Ascending aorta (tissue), 2 donors: ENCODE measurements around the gene FRMD4A. TPM values are rescaled to one million over a fixed set of nuclear protein-coding genes. Genes with fewer than 3 reads are reported as not detected.

ENCODE experiments used
- DNase-seq, 2 donors: peaks; one replicate each; pipeline ENCODE4 v3.0.0-alpha.2; 2019; ENCODE audit warnings: low spot score in 2 of 2
- H3K27ac ChIP-seq, 2 donors: fragments of 200-600 bp; sonication (generic); one replicate each; pipeline ENCODE4 v1.5.1; 2016 to 2017; ENCODE audit warnings: mild to moderate bottlenecking in 1 of 2
- H3K27me3 ChIP-seq: fragments of 200-600 bp; sonication (generic); one replicate; pipeline ENCODE4 v1.5.1; 2017
- H3K36me3 ChIP-seq, 2 donors: fragments of 200-600 bp; sonication (generic); one replicate each; pipeline ENCODE4 v1.5.1; 2016
- H3K4me1 ChIP-seq, 2 donors: fragments of 200-600 bp; sonication (generic); one replicate each; pipeline ENCODE4 v1.5.1; 2016 to 2017; ENCODE audit warnings: mild to moderate bottlenecking in 1 of 2
- H3K4me3 ChIP-seq, 2 donors: fragments of 200-600 bp; sonication (generic); one replicate each; pipeline ENCODE4 v1.5.1; 2016 to 2017; ENCODE audit warnings: mild to moderate bottlenecking in 1 of 2
- H3K9me3 ChIP-seq, 2 donors: fragments of 200-600 bp; sonication (generic); one replicate each; pipeline ENCODE4 v1.5.1; 2016
- intact Hi-C: fragments of 100-400 bp; cut with DNase I; formaldehyde crosslinking; loops from one replicate; pipeline ENCODE4 v1.15.1; 2023
- total RNA-seq: library from RNA; depleted of rRNA; stranded (reverse); fragments of >200 nt; gene quantifications from one replicate; pipeline ENCODE4 v1.1.0, GENCODE V29; 2016
- TF ChIP-seq, protein P1 (sequence below), 3 experiments: fragments of 200-600 bp in 2 of 3; fragments of 450-650 bp in 1 of 3; sonication (generic) in 2 of 3; IDR thresholded peaks; one replicate each; pipeline ENCODE4 v1.5.1; 2016 to 2019; ENCODE audit warnings: antibody characterized with exemption in 3 of 3, mild to moderate bottlenecking in 1 of 3, moderate library complexity in 1 of 3

The FRMD4A gene
- total RNA-seq, 1 donor from 2014 or later: 108 TPM

DNA sequence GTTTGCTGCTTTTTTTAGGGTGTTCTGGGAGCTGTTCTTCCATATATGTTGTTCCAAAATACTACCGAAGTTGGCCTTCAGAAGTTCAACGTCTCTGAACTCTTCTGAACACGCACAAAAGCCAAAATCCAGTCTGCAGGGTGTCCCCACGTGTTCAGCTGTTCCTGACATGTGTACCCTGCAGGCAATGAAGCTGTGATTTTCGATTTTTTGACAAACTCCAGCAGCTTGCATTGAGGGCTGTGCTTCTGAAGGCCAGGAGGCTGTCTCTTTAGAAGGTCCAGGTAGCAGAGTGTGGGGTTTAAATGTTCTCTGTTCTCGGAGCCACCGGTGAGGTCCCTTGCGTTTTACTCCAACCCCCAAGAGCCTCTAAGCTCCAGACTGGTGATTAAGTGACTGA, 598.9 kb downstream of the FRMD4A start:
- intact Hi-C loops: no loop called here

DNA sequence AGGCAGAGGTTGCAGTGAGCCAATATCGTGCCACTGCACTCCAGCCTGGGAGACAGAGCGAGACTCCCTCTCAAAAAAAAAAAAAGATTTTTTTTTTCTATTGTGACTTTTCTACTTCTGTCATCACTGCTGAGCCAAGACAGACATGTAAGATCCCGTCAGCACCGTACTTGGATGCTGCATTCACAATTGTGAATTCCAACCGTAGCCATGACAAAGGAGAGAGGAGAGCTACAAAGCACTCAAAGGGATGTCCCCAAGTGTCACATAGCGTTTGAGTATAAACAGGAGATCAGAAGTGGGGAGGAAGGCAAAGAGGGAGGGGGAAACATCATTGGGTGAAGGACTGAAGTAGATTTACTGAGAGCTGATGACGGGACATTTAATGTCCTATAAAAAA, 599.8 kb downstream of the FRMD4A start:
- H3K4me1 ChIP-seq: no peaks in the 10 kb centered on the region
- no peaks in the 10 kb centered on the region for H3K27me3 ChIP-seq
- intact Hi-C loops: no loop called here
- no peak for DNase-seq
- H3K36me3 ChIP-seq: peaks cover 4 to 19% of the 10 kb centered on the region in 2 donors
- no peaks in the 10 kb centered on the region for H3K9me3 ChIP-seq
- H3K27ac ChIP-seq: no peak overlapping the region
- no peak overlapping the region for H3K4me3 ChIP-seq
- TF ChIP-seq, protein P1, sequence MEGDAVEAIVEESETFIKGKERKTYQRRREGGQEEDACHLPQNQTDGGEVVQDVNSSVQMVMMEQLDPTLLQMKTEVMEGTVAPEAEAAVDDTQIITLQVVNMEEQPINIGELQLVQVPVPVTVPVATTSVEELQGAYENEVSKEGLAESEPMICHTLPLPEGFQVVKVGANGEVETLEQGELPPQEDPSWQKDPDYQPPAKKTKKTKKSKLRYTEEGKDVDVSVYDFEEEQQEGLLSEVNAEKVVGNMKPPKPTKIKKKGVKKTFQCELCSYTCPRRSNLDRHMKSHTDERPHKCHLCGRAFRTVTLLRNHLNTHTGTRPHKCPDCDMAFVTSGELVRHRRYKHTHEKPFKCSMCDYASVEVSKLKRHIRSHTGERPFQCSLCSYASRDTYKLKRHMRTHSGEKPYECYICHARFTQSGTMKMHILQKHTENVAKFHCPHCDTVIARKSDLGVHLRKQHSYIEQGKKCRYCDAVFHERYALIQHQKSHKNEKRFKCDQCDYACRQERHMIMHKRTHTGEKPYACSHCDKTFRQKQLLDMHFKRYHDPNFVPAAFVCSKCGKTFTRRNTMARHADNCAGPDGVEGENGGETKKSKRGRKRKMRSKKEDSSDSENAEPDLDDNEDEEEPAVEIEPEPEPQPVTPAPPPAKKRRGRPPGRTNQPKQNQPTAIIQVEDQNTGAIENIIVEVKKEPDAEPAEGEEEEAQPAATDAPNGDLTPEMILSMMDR (IDR thresholded peaks at IDR 0.05): no peak

More for the DNA sequence above, 598.9 kb downstream of the FRMD4A start:
- Histone ChIP-seq H3K4me1 (no peaks in the 10 kb centered on the region), H3K4me3 (no peak overlapping the region), H3K9me3 (no peaks in the 10 kb centered on the region), H3K27me3 (no peaks in the 10 kb centered on the region), H3K36me3 (peaks cover 6 to 19% of the 10 kb centered on the region in 2 donors), H3K27ac (no peak overlapping the region)
- DNase-seq: no peak
- TF ChIP-seq, protein P1 (IDR thresholded peaks at IDR 0.05): no peak

DNA sequence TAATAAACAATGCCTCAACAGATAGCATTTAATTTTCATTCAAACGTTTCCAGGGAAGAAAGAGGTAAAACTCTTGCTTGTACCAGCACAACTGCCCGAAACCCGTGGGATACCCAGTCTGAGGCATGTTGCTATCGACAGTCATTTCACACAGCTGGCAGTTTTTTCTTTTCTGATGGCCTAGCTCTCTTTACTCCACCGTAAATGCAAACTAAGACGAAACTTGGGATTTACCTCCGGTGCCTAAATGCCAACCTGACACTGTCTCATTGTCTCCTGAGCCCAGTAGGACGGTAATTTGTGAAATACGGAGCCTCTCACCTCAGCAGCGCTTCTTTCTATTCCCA, 600.4 kb downstream of the FRMD4A start:
- H3K27me3 ChIP-seq: no peaks in the 10 kb centered on the region
- intact Hi-C loops: no loop called here
- peaks cover 4 to 19% of the 10 kb centered on the region in 2 donors for H3K36me3 ChIP-seq
- no peak for DNase-seq
- no peak overlapping the region for H3K4me3 ChIP-seq
- no peaks in the 10 kb centered on the region for H3K4me1 ChIP-seq
- H3K27ac ChIP-seq: no peak overlapping the region
- TF ChIP-seq, protein P1 (IDR thresholded peaks at IDR 0.05): no peak
- H3K9me3 ChIP-seq: no peaks in the 10 kb centered on the region

DNA sequence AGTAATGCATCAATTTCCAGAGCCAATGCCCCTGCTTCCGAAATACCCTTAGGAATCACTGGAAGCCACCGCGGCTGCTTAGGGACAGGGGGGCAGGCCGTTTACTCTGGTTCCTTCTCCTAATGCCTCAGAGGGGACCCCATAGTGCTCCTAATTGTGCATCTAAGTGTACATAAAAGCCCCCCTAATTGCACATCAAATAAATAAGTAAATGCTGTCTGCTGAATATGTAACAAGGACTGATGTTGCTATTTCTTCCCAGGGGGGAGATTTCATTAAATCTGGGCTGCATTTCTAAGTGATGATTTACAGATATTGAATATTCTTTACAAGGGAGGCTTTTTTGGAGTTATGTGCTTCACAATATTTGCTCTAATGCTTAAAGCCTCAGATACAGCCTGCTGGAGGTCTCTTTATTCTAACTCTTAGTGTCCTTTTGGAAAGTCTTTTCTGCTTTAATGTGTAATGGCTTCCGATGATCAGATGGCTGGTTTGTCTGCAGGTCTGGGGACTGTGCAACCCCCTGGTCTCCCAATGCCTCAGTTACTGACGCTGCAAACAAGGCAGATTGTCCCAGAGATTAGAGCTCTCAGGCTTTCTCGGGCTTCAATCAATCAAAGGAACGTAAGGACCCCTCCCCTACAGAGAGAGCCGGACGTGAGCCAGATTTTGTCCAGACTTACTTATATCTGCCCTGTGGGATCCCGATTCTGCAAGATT, 601.0 kb downstream of the FRMD4A start:
- no peak overlapping the region for H3K4me3 ChIP-seq
- TF ChIP-seq, protein P1 (IDR thresholded peaks at IDR 0.05): no peak
- peaks cover 4 to 19% of the 10 kb centered on the region in 2 donors for H3K36me3 ChIP-seq
- intact Hi-C loops: no loop called here
- no peaks in the 10 kb centered on the region for H3K4me1 ChIP-seq
- DNase-seq: no peak
- no peak overlapping the region for H3K27ac ChIP-seq
- H3K27me3 ChIP-seq: no peaks in the 10 kb centered on the region
- no peaks in the 10 kb centered on the region for H3K9me3 ChIP-seq

DNA sequence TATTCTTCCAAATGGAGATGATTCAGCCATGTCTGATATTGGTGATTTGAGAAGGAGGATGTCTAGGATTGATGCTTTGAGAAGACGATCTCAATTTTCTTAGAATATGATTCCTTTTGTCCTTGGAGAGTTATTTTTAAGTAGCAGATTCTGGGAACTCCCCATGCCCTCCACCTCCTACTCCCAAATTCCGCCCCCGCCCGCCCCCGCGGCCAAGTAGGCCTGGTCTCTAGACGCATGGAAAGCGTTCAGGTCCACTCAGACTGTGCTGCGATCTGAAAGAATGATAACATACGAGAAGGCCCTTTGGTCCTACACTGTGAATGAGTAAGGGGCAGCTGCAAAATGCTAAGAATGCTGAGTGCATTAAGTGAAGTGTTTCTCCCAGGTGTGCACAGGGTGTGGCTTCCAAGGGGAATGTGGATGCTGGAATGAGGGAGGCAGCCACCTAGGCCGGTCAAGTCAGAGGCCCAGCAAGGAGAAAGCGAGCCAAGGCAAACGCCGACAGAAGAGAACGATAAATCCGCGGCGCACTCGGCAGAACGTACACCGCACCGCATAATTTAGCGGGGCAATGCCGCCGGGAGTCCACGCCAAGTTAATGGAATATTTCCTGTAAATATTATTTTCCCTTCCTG, 601.7 kb downstream of the FRMD4A start:
- TF ChIP-seq, protein P1 (IDR thresholded peaks at IDR 0.05): no peak
- intact Hi-C loops: no loop called here

More for the DNA sequence above, 601.7 kb downstream of the FRMD4A start:
- no peaks in the 10 kb centered on the region for H3K27me3 ChIP-seq
- H3K4me3 ChIP-seq: no peak overlapping the region
- H3K36me3 ChIP-seq: peaks cover 4 to 19% of the 10 kb centered on the region in 2 donors
- no peaks in the 10 kb centered on the region for H3K4me1 ChIP-seq
- no peaks in the 10 kb centered on the region for H3K9me3 ChIP-seq
- no peak overlapping the region for H3K27ac ChIP-seq
- DNase-seq: no peak
